ENCODE results near the gene RAB15.
"Not testable (repeated sequence)": the region's sequence is repeated elsewhere in the genome, so short reads cannot be mapped to it uniquely, and the experiment has no call there.

RAB15 gene

DNA sequence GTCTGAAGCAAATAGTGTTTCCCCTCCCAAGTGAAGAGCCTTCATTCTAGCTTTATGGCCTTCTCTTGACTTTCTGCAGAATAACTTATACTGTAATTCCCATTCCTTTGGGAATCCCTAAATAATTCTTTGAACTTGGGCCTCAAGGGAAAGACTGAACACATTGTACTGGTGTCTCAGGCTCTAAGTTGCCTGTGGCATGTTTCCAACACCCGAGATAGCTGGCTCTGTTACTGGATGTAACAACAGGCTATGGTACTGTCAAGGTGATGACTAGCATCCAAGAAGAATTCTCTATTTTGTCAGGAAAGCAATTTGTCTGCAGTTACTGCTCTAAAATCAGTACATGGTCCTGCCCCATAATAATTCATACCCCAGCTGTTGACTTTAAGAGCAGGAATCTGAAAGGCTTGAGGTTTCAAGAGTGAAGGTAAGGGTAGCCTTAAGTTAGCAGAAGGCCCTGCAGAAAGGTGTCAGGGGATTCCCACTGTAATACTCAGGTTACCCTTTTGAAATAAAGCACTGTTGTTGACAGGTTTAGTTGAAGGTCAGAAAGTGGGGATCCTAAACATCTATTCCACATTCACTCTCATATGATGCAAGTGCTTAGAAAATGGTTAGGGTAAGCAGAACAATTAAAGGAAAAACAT is 34.8 kb downstream of the RAB15 start:
- no peak for DNase-seq

- no peak for DNase-seq
Measured at GRCh38 chr14:64935508-64935907, 36.6 kb downstream of the RAB15 start.

GRCh38 chr14:64934338-64934929 is 37.7 kb downstream of the RAB15 start:
- no peak for DNase-seq

GRCh38 chr14:64932231-64932630 is 39.9 kb downstream of the RAB15 start:
- DNase-seq: no peak

DNA sequence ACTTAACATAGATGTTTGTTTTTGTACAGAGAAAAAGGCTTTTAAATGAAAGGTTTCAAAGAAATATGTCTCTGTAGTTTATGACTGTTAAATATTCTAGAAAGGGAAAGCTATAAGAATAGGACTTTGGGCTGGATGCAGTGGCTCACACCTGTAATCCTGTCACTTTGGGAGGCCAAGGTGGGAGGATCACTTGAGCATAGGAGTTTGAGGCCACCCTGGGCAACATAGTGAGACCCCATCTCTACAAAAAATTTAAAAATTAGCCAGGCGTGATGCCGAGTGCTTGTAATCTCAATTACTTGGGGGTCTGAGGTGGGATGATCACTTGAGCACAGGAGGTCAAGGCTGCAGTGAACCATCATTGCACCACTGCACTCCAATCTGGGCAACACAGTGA is 41.0 kb downstream of the RAB15 start:
- DNase-seq: no peak

- no peak for DNase-seq
Measured at GRCh38 chr14:64930085-64930843, 41.9 kb downstream of the RAB15 start.

GRCh38 chr14:64929014-64929359 is 43.1 kb downstream of the RAB15 start:
- no peak for DNase-seq

- no peak for DNase-seq
Measured at GRCh38 chr14:64928239-64929013, 43.7 kb downstream of the RAB15 start.

DNA sequence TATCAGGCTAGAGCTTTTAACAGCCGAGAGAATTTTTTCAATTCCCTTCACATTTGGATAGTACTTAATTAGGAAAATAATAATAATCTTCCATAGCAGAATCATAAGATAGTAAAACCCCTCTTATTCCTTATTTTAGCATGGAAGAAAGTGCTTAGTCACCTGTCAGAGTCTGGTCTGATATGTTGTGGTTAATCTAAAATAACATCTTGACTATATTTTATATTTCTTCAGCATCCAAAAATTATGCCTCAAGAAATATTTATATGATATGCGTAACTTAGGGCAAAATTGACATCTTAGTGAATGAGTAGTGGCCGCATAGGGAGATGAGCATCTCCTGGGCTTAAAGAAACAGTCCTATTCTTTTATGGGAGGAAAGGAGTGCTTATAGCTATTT is 45.1 kb downstream of the RAB15 start:
- DNase-seq: no peak

DNA sequence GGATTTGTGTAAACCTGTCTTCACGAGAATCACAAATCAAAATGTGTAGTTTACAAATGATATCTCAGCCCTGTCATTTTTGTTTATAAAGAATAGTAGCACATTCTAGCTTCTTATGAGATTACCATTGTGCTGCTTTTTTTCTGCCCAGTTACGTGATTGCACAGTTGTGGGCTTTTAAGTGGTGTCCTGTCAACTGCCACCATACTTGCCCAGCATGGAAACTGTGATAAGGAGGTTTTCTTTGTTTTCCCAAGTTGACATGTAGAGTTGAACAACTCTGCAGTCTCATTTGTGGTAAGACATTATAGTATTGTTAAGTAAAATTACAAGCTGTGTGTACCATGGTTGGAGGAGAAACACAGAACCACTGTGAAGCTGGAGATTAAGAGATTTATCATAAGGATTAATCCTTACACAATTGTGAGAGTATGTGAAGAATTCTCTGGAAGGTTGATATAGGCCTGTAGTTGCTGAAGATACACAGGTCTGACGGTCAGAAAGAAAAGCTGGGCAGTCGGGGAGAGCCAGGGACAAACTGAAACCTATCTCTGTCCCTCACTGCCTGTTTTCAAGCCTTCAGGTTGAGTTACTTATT is 45.6 kb downstream of the RAB15 start:
- DNase-seq: no peak

GRCh38 chr14:64923015-64923414 is 49.1 kb downstream of the RAB15 start:
- no peak for DNase-seq

- no peak for DNase-seq
Measured at GRCh38 chr14:64920465-64920864, 51.7 kb downstream of the RAB15 start.

GRCh38 chr14:64919618-64920017 is 52.5 kb downstream of the RAB15 start:
- DNase-seq: no peak

DNA sequence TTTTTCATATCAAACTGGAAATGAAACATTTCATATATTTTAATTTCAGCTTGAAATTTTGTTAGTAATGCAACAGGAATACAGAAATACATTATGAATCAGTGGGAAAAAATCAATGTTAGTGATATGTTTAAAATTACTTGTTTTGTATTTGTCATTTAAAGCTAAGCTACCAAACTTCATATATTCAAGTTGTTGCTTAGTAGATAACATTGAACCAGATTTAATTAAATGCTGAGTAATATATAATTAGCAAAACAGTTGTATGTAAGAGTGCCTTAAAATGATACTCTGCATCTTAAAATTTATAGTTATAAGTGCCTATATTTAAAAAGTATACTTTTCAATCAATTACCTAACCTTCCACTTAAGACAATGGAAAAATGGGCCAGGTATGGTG is 52.9 kb downstream of the RAB15 start:
- no peak for DNase-seq

GRCh38 chr14:64918216-64918615 is 53.9 kb downstream of the RAB15 start:
- no peak for DNase-seq

DNA sequence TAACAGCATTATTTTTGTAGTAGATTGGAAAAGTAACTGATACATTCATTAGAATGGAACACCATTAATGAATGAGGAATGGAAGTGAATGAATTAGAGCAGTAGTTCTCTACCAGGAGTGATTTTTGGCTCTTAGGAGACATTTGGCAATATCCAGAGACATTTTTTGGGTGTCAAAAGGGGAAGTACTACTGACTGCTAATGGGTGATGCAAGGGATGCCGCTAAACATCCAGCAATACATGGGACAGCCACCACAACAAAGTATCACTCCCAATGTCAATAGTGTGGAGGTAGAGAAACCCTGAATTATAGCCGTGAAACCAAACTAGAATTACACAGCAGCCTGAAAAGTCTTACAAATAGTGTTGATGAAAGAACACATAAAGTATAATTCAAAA is 56.3 kb downstream of the RAB15 start:
- DNase-seq: no peak

- DNase-seq: no peak
Measured at GRCh38 chr14:64915029-64915424, 57.1 kb downstream of the RAB15 start.

- peak; percentile 82 to 96 (median 90) for DNase-seq
Measured at GRCh38 chr14:64914237-64915028, 57.7 kb downstream of the RAB15 start, which contains the start of gene CHURC1. Gene CHURC1, plus strand, starts transcription at chr14:64914455. Its CDS starts 41 bp downstream, at chr14:64914496.

GRCh38 chr14:64913477-64913876 is 58.7 kb downstream of the RAB15 start:
- not testable (repeated sequence) for DNase-seq

DNA sequence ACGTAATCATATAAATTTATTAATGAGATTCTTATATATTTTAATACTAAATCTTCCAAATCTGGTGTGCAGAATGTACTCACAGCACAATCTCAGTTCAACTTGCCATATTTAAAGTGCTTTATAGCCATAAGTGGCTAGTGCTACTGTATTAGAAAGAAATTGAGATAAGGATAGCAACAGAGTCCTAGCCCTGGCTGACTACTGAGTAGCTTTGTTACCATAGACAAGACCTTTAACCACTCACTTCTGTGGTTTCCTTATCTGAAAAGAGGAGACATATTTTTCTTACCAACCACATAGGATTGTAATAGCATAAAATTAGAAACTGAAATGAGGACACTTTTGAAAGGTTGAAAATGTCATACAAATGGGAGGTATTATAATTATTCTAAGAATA is 59.9 kb downstream of the RAB15 start:
- no peak for DNase-seq

DNA sequence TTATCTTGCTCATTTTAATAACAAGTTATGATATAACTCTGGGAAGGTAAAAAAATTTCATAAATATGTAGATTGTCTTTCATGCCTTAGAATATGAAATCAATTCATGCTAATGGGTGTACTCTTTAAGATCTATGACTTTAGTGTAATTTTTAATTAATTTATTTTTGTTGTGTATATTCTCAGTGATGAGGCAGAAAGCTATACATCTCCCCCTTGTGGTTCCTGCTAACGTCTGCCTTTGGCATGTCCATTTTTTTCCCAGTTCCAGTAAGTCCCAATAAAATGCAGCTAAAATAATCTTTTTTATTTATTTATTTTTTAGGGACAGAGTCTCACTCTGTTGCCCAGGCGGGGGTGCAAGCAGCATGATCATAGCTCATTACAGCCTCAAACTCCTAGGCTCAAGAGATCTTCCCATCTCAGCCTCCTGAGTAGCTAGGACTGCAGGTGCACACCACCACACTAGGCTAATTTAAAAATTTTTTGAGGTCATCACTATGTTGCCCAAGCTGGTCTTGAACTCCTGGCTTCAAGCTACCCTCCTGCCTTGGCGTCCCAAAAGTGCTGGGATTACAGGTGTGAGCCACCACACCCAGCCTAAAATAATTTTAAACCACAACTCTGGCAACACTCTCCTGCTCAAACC is 61.2 kb downstream of the RAB15 start:
- no peak for DNase-seq

DNA sequence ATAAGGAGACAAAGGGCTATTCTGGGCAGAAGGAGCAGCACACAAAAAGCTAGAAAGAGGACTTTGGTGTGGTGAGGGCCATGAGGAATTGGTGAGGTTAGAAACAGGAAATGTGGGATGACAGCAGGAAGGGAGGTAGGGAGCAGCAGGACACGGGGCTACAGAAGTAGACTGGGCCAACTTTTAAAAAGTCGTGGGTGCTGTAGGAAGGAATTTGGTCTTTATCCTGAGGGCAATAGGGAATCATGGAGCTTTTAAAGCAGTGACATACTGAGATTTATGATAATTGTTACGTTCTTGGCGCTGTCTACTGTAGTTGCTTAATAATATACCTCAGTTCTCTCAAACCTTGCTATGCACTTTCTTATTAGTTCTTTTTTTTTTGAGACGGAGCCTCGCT is 66.1 kb downstream of the RAB15 start:
- no peak for DNase-seq
